Mesenchymal stem cell (in vitro differentiated cells and primary cell): ENCODE data around the gene WNK4.

Experiments used
- DNase-seq: peaks from one replicate; pipeline ENCODE4 v3.0.0-alpha.2; 2013
- H2AFZ ChIP-seq: one replicate; pipeline ENCODE4 v1.6.1; 2013; ENCODE audit warnings: low read depth, mild to moderate bottlenecking, control low read depth, inconsistent platforms, low read length, moderate library complexity
- H2AK5ac ChIP-seq: 2 replicates; pipeline ENCODE4 v1.6.1; 2013; ENCODE audit warnings: low read length, moderate library complexity, mild to moderate bottlenecking, inconsistent platforms; ENCODE audit not compliant: severe bottlenecking
- H2BK120ac ChIP-seq: one replicate; pipeline ENCODE4 v1.6.1; 2013; ENCODE audit warnings: low read depth, mild to moderate bottlenecking, inconsistent platforms, low read length, moderate library complexity
- H2BK12ac ChIP-seq, 2 experiments: one replicate each; pipeline ENCODE4 v1.6.1; 2013; ENCODE audit warnings: inconsistent platforms in 2 of 2, low read length in 2 of 2, mild to moderate bottlenecking in 2 of 2, moderate library complexity in 2 of 2, control low read depth in 1 of 2
- H2BK15ac ChIP-seq: one replicate; pipeline ENCODE4 v1.6.1; 2013; ENCODE audit warnings: mild to moderate bottlenecking, low read depth, inconsistent platforms; ENCODE audit not compliant: poor library complexity, severe bottlenecking
- H2BK5ac ChIP-seq: 2 replicates; pipeline ENCODE4 v1.6.1; 2013; ENCODE audit warnings: low read depth, mild to moderate bottlenecking, low read length, control low read depth, inconsistent platforms; ENCODE audit not compliant: poor library complexity, severe bottlenecking
- H3K14ac ChIP-seq, 2 experiments: one replicate each; pipeline ENCODE4 v1.6.1; 2013; ENCODE audit warnings: inconsistent platforms in 2 of 2, low read length in 2 of 2, control low read depth in 1 of 2, mild to moderate bottlenecking in 1 of 2, moderate library complexity in 1 of 2
- H3K18ac ChIP-seq, 2 experiments: one replicate each; pipeline ENCODE4 v1.6.1; 2013; ENCODE audit warnings: inconsistent platforms in 2 of 2, low read length in 2 of 2, control low read depth in 1 of 2, low read depth in 1 of 2, mild to moderate bottlenecking in 1 of 2
- H3K23ac ChIP-seq, 2 experiments: one replicate each; pipeline ENCODE4 v1.6.1; 2013; ENCODE audit warnings: inconsistent platforms in 2 of 2, low read length in 2 of 2, mild to moderate bottlenecking in 2 of 2, moderate library complexity in 2 of 2, control low read depth in 1 of 2
- H3K27ac ChIP-seq: 2 replicates; pipeline ENCODE4 v1.5.1; 2013; ENCODE audit warnings: mild to moderate bottlenecking, moderate library complexity, low read length, control low read depth, inconsistent platforms; ENCODE audit not compliant: poor library complexity, severe bottlenecking
- H3K27me3 ChIP-seq, 2 experiments: 2 replicates each; pipeline versions ENCODE4 v1.6.1 to v1.7.0; 2013; ENCODE audit warnings: low read length in 2 of 2, mild to moderate bottlenecking in 2 of 2, moderate library complexity in 2 of 2, control low read depth in 1 of 2, inconsistent platforms in 1 of 2; ENCODE audit not compliant: control insufficient read depth in 1 of 2, insufficient read depth in 1 of 2
- H3K36me3 ChIP-seq, 2 experiments: 2 replicates each; pipeline versions ENCODE4 v1.6.1 to v1.7.0; 2013; ENCODE audit warnings: low read length in 2 of 2, control low read depth in 1 of 2, inconsistent platforms in 1 of 2, low read depth in 1 of 2, mild to moderate bottlenecking in 1 of 2; ENCODE audit not compliant: insufficient read depth in 2 of 2, control insufficient read depth in 1 of 2
- H3K4ac ChIP-seq, 2 experiments: one replicate each; pipeline ENCODE4 v1.6.1; 2013; ENCODE audit warnings: inconsistent platforms in 2 of 2, low read length in 2 of 2, mild to moderate bottlenecking in 2 of 2, moderate library complexity in 2 of 2, control low read depth in 1 of 2, low read depth in 1 of 2
- H3K4me1 ChIP-seq: 2 replicates; pipeline ENCODE4 v1.6.1; 2013; ENCODE audit warnings: low read depth, low read length, control low read depth; ENCODE audit not compliant: control insufficient read depth, insufficient read depth
- H3K4me2 ChIP-seq: 2 replicates; pipeline ENCODE4 v1.6.1; 2013; ENCODE audit warnings: low read length, mild to moderate bottlenecking, inconsistent platforms; ENCODE audit not compliant: poor library complexity, severe bottlenecking
- H3K4me3 ChIP-seq, 2 experiments: 2 replicates each; pipeline versions ENCODE4 v1.5.1 to v1.7.0; 2013; ENCODE audit warnings: low read length in 2 of 2, mild to moderate bottlenecking in 2 of 2, control low read depth in 1 of 2, low read depth in 1 of 2; ENCODE audit not compliant: insufficient read depth in 1 of 2
- H3K79me1 ChIP-seq: replicated peaks from 2 replicates; pipeline ENCODE4 v1.6.1; 2013; ENCODE audit warnings: mild to moderate bottlenecking, control low read depth, low read length, inconsistent platforms; ENCODE audit not compliant: poor library complexity, severe bottlenecking
- H3K9ac ChIP-seq: 2 replicates; pipeline ENCODE4 v1.7.0; 2013; ENCODE audit warnings: mild to moderate bottlenecking, low read length, moderate library complexity
- H3K9me3 ChIP-seq: 2 replicates; pipeline ENCODE4 v1.7.0; 2013; ENCODE audit warnings: mild to moderate bottlenecking, low read length; ENCODE audit not compliant: control insufficient read depth
- H4K8ac ChIP-seq: one replicate; pipeline ENCODE4 v1.6.1; 2013; ENCODE audit warnings: inconsistent platforms, mild to moderate bottlenecking, low read length, moderate library complexity
- H4K91ac ChIP-seq: one replicate; pipeline ENCODE4 v1.6.1; 2013; ENCODE audit warnings: mild to moderate bottlenecking, low read length, inconsistent platforms
- WGBS: methylation state at CpG from one replicate; pipeline ENCODE4 v1.1.7; 2013; ENCODE audit warnings: mixed read lengths; 5-methylcytosine and 5-hydroxymethylcytosine counted together

The WNK4 gene

GRCh38 chr17:42744283-42744805 is 36.1 kb upstream of the WNK4 start:
- no peaks in the 10 kb centered on the region for H3K9me3 ChIP-seq
- H2AFZ ChIP-seq: peak overlapping the region; percentile 80
- H2BK5ac ChIP-seq: no peak overlapping the region
- H3K23ac ChIP-seq: no peak overlapping the region
- peak overlapping the region in 1 of 2 experiments; percentile 93 for H3K18ac ChIP-seq
- peak overlapping the region; percentile 88 for H3K4me2 ChIP-seq
- peak overlapping the region; percentile 72 to 77 for H3K4me3 ChIP-seq
- peak; percentile 63 for DNase-seq
- peaks cover 3 to 12% of the 10 kb centered on the region in 2 experiments for H3K36me3 ChIP-seq
- WGBS: 5% methylated on average over 32 of the region's 32 CpGs
- no peak overlapping the region for H2AK5ac ChIP-seq
- H3K14ac ChIP-seq: peak overlapping the region in 1 of 2 experiments; percentile 94
- H3K79me1 ChIP-seq: peaks cover 19% of the 10 kb centered on the region
- peaks cover 0 to 7% of the 10 kb centered on the region in 2 experiments for H3K27me3 ChIP-seq
- H4K8ac ChIP-seq: peak overlapping the region; percentile 46
- no peak overlapping the region for H3K4ac ChIP-seq
- H3K9ac ChIP-seq: peak overlapping the region; percentile 91
- H2BK15ac ChIP-seq: no peak overlapping the region
- H2BK120ac ChIP-seq: peak overlapping the region; percentile 56
- peaks cover 9% of the 10 kb centered on the region for H3K4me1 ChIP-seq
- no peak overlapping the region for H4K91ac ChIP-seq
- H2BK12ac ChIP-seq: peak overlapping the region in 1 of 2 experiments; percentile 10
- peak overlapping the region; percentile 63 for H3K27ac ChIP-seq

GRCh38 chr17:42744806-42745617 is 35.4 kb upstream of the WNK4 start, which contains the start of gene EZH1:
TSS of gene EZH1 (minus strand) at chr17:42745040. CDS start at chr17:42728941, 16,099 bp downstream.
- Histone ChIP-seq H3K9ac (peak within 1 kb of the TSS; percentile 91), H2AK5ac (peak within 1 kb of the TSS; percentile 72), H3K27me3 (peaks cover 0 to 10% of the 10 kb centered on the region in 2 experiments), H3K18ac (peak within 1 kb of the TSS in 1 of 2 experiments; percentile 93), H3K4me3 (peak within 1 kb of the TSS; percentile 72 to 77), H2BK15ac (no peak within 1 kb of the TSS), H2AFZ (peak within 1 kb of the TSS; percentile 80), H3K36me3 (peaks cover 3 to 12% of the 10 kb centered on the region in 2 experiments), H3K4me1 (peaks cover 9% of the 10 kb centered on the region), H3K4me2 (peak within 1 kb of the TSS; percentile 88), H4K91ac (no peak within 1 kb of the TSS), H2BK120ac (peak within 1 kb of the TSS; percentile 56), H2BK12ac (peak within 1 kb of the TSS in 1 of 2 experiments; percentile 59), H3K23ac (no peak within 1 kb of the TSS), H4K8ac (peak within 1 kb of the TSS; percentile 46), H2BK5ac (no peak within 1 kb of the TSS), H3K27ac (peak within 1 kb of the TSS; percentile 63), H3K9me3 (no peaks in the 10 kb centered on the region), H3K14ac (peak within 1 kb of the TSS in 1 of 2 experiments; percentile 94), H3K4ac (peak within 1 kb of the TSS in 1 of 2 experiments; percentile 56), H3K79me1 (peaks cover 17% of the 10 kb centered on the region)
- peak; percentile 89 for DNase-seq
- 7% methylated on average over 50 of the region's 50 CpGs for WGBS

GRCh38 chr17:42748202-42748907 is 32.1 kb upstream of the WNK4 start:
- H3K4me3 ChIP-seq: no peak overlapping the region
- H2AK5ac ChIP-seq: no peak overlapping the region
- peaks cover 7% of the 10 kb centered on the region for H3K4me1 ChIP-seq
- no peaks in the 10 kb centered on the region for H3K9me3 ChIP-seq
- no peak overlapping the region for H3K4ac ChIP-seq
- no peak overlapping the region for H3K23ac ChIP-seq
- no peak overlapping the region for H3K14ac ChIP-seq
- no peak overlapping the region for H4K91ac ChIP-seq
- 73% methylated on average over 7 of the region's 7 CpGs for WGBS
- no peak overlapping the region for H2BK12ac ChIP-seq
- no peak overlapping the region for H2BK5ac ChIP-seq
- H3K4me2 ChIP-seq: no peak overlapping the region
- no peak overlapping the region for H2BK120ac ChIP-seq
- H3K9ac ChIP-seq: peak overlapping the region; percentile 25
- no peak overlapping the region for H3K27ac ChIP-seq
- H2BK15ac ChIP-seq: no peak overlapping the region
- H3K79me1 ChIP-seq: peaks cover 6% of the 10 kb centered on the region
- H3K18ac ChIP-seq: no peak overlapping the region
- DNase-seq: no peak
- peaks cover 0 to 16% of the 10 kb centered on the region in 2 experiments for H3K27me3 ChIP-seq
- no peaks in the 10 kb centered on the region for H3K36me3 ChIP-seq
- H4K8ac ChIP-seq: no peak overlapping the region
- H2AFZ ChIP-seq: no peak overlapping the region
